Smooth muscle cell (in vitro differentiated cells): ENCODE measurements around the gene GPT2. TPM values are rescaled to one million over a fixed set of nuclear protein-coding genes. Genes with fewer than 3 reads are reported as not detected.

Experiments used
- DNase-seq: peaks from one replicate; lab custom pipeline; 2025; ENCODE audit not compliant: unreplicated experiment; lab: John Stamatoyannopoulos, UW
- H2AFZ ChIP-seq: fragments of 200-600 bp; sonication (generic); 2 replicates; pipeline ENCODE4 v1.6.0; 2016; ENCODE audit warnings: antibody characterized with exemption, low read depth, mild to moderate bottlenecking
- H3F3A ChIP-seq: fragments of 200-600 bp; sonication (generic); 2 replicates; pipeline ENCODE4 v1.6.0; 2017; ENCODE audit warnings: antibody characterized with exemption, low read depth
- H3K27ac ChIP-seq: fragments of 200-600 bp; sonication (generic); 2 replicates; pipeline ENCODE4 v1.5.1; 2016; ENCODE audit warnings: low read depth, mild to moderate bottlenecking
- H3K27me3 ChIP-seq: fragments of 200-600 bp; sonication (generic); 2 replicates; pipeline ENCODE4 v1.6.1; 2016; ENCODE audit warnings: low read depth, mild to moderate bottlenecking
- H3K36me3 ChIP-seq: fragments of 200-600 bp; sonication (generic); 2 replicates; pipeline ENCODE4 v1.5.1; 2016; ENCODE audit warnings: low read depth
- H3K4me1 ChIP-seq: fragments of 200-600 bp; sonication (generic); 2 replicates; pipeline ENCODE4 v1.5.1; 2016; ENCODE audit warnings: low read depth
- H3K4me2 ChIP-seq: fragments of 200-600 bp; sonication (generic); 2 replicates; pipeline ENCODE4 v1.6.0; 2016; ENCODE audit warnings: mild to moderate bottlenecking
- H3K4me3 ChIP-seq: fragments of 200-600 bp; sonication (generic); 2 replicates; pipeline ENCODE4 v1.5.1; 2016; ENCODE audit warnings: mild to moderate bottlenecking
- H3K79me2 ChIP-seq: fragments of 200-600 bp; sonication (generic); 2 replicates; pipeline ENCODE4 v1.6.0; 2016; ENCODE audit warnings: low read depth, mild to moderate bottlenecking
- H3K9ac ChIP-seq: fragments of 200-600 bp; sonication (generic); 2 replicates; pipeline ENCODE4 v1.6.0; 2016; ENCODE audit warnings: low read depth
- H3K9me3 ChIP-seq: fragments of 200-600 bp; sonication (generic); replicated peaks from 2 replicates; pipeline ENCODE4 v1.5.1; 2016; ENCODE audit warnings: low read depth
- H4K20me1 ChIP-seq: fragments of 200-600 bp; sonication (generic); 2 replicates; pipeline ENCODE4 v1.6.0; 2016; ENCODE audit warnings: low read depth
- WGBS: methylation state at CpG from one replicate; pipeline ENCODE4 v1.1.7; 2016; ENCODE audit warnings: low lambda C conversion rate; 5-methylcytosine and 5-hydroxymethylcytosine counted together
- polyA plus RNA-seq: library from polyadenylated mRNA; unstranded; fragments of >200 nt; fragmentation: Nextera tagmentation; extraction: Ambion mirVana; gene quantifications from 2 replicates; pipeline ENCODE4 v1.2.1, GENCODE V29; 2016
- total RNA-seq: library from RNA; depleted of rRNA; stranded (reverse); fragments of >200 nt; gene quantifications from 2 replicates; pipeline ENCODE4 v1.2.3, GENCODE V29; 2014
- TF ChIP-seq, protein P1 (sequence below): fragments of 200-600 bp; sonication (generic); IDR thresholded peaks from 2 replicates; pipeline ENCODE4 v1.5.1; 2017; ENCODE audit warnings: borderline replicate concordance, mild to moderate bottlenecking, antibody characterized with exemption; ENCODE audit not compliant: insufficient read depth, poor library complexity, severe bottlenecking

Gene GPT2
- total and polyA plus RNA-seq, 2 experiments from 2014 or later, result 21.4 to 29.3 TPM

DNA sequence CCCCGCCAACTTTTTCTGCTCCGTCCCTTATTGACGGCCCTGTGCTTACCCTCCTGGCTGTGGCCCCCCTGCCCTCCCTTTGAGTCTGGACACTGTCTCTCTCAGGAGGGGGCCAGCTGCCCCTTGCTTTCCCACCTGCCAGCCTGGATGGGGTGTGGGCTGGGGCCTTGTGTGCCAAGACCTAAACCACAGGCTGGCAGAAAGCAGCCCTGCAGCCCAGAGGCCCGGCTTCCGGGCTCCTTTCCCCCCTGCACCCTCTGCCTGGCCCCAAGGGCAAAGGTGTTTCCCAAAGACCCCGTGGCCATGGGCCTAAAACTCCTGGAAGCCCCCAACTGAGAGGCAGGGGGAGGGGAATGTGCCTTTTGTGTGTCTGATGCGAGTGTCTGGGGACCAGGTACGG lies 17.5 kb downstream of the GPT2 start:
- Histone ChIP-seq H3K36me3 (no peaks in the 10 kb centered on the region), H3K9ac (no peak overlapping the region), H4K20me1 (peaks cover 37% of the 10 kb centered on the region), H3K4me2 (no peak overlapping the region), H3K79me2 (peaks cover 11% of the 10 kb centered on the region), H3K9me3 (no peaks in the 10 kb centered on the region), H3F3A (no peaks in the 10 kb centered on the region), H3K4me1 (no peaks in the 10 kb centered on the region), H2AFZ (no peak overlapping the region), H3K27me3 (no peaks in the 10 kb centered on the region), H3K27ac (no peak overlapping the region), H3K4me3 (no peak overlapping the region)
- DNase-seq, result no peak
- WGBS, result 98% methylated on average over 8 of the region's 8 CpGs
- TF ChIP-seq, protein P1, sequence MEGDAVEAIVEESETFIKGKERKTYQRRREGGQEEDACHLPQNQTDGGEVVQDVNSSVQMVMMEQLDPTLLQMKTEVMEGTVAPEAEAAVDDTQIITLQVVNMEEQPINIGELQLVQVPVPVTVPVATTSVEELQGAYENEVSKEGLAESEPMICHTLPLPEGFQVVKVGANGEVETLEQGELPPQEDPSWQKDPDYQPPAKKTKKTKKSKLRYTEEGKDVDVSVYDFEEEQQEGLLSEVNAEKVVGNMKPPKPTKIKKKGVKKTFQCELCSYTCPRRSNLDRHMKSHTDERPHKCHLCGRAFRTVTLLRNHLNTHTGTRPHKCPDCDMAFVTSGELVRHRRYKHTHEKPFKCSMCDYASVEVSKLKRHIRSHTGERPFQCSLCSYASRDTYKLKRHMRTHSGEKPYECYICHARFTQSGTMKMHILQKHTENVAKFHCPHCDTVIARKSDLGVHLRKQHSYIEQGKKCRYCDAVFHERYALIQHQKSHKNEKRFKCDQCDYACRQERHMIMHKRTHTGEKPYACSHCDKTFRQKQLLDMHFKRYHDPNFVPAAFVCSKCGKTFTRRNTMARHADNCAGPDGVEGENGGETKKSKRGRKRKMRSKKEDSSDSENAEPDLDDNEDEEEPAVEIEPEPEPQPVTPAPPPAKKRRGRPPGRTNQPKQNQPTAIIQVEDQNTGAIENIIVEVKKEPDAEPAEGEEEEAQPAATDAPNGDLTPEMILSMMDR, result no peak

DNA sequence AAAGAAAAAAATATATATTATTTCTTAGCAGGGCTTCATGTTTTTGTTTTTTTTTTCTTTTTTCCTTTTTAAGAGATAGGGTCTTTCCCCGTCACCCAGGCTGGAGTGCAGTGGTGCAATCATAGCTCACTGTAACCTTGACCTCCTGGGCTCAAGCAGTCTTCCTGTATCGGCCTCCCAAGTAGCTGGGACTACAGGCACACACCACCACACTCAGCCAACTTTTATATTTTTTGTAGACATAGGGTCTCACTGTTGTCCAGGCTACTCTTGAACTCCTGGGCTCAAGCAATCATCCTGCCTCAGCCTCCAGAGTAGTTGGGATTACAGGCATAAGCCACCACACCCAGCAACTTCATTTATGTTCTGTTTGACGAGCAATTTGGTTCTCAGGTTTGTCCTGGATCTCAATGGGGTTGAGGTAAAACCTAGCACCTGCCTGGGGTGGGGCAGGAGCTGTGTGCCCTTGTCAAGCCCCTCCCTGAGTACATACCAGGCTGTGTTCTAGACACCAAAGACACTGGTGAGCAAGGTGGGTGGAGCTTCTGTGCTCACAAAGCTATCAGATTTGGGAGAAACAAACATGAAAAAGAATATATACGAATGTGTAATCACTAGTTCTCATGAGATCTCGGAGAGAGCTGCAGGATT lies 19.2 kb downstream of the GPT2 start:
- Histone ChIP-seq H2AFZ (no peak overlapping the region), H3K4me3 (no peak overlapping the region), H3K36me3 (no peaks in the 10 kb centered on the region), H3K9me3 (no peaks in the 10 kb centered on the region), H3K4me2 (no peak overlapping the region), H3K4me1 (no peaks in the 10 kb centered on the region), H3K9ac (no peak overlapping the region), H3K27me3 (no peaks in the 10 kb centered on the region), H3K27ac (no peak overlapping the region), H3K79me2 (no peaks in the 10 kb centered on the region), H4K20me1 (peaks cover 24% of the 10 kb centered on the region), H3F3A (no peaks in the 10 kb centered on the region)
- TF ChIP-seq, protein P1, result no peak
- WGBS, result 97% methylated on average over 5 of the region's 5 CpGs
- no peak for DNase-seq

DNA sequence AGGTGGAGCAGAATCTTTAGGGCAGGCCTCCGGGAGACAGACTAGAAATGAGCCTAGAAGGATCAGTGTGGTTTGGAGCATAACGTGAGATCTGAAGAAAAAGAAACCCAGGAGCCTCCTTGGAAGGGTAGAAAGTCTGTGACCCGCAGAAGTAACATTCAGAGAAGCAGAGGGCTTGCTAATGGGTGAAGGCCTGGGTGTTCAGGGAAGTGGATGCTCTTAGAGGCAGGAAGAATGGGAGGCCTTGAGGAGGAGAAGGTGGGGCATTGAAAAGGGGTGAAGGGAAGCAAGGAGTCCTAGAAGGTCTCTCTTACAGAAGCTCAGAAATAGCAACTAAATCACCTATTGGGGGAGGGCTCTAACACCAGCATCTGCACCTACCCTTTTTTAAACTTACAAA lies 20.3 kb downstream of the GPT2 start:
- DNase-seq, result no peak
- Histone ChIP-seq H3K27me3 (no peaks in the 10 kb centered on the region), H3K9me3 (no peaks in the 10 kb centered on the region), H3K9ac (no peak overlapping the region), H3K4me2 (no peak overlapping the region), H3K36me3 (no peaks in the 10 kb centered on the region), H3K4me1 (no peaks in the 10 kb centered on the region), H3K79me2 (no peaks in the 10 kb centered on the region), H3F3A (no peaks in the 10 kb centered on the region), H2AFZ (no peak overlapping the region), H4K20me1 (peaks cover 28% of the 10 kb centered on the region), H3K27ac (no peak overlapping the region), H3K4me3 (no peak overlapping the region)
- TF ChIP-seq, protein P1, result no peak
- 96% methylated on average over 3 of the region's 3 CpGs for WGBS
